HepG2 (cell line): ENCODE data around the gene ZBTB46. TPM values are rescaled to one million over a fixed set of nuclear protein-coding genes. Genes with fewer than 3 reads are reported as not detected.

Source experiments
- ASH2L ChIP-seq: fragments of 300-600, 200-600 bp; sonication (generic); IDR thresholded peaks from 2 replicates; pipeline ENCODE4 v1.7.0; 2017; ENCODE audit warnings: low read depth, mild to moderate bottlenecking, moderate library complexity, mixed read lengths, low read length; ENCODE audit not compliant: insufficient read length
- CAMTA2 ChIP-seq: sonication (generic); formaldehyde crosslinking; IDR thresholded peaks from 2 replicates; pipeline ENCODE4 v1.4.0; 2020; ENCODE audit warnings: mild to moderate bottlenecking, missing genetic modification reagents, borderline replicate concordance
- FOXC1 ChIP-seq: sonication (generic); formaldehyde crosslinking; IDR thresholded peaks from 2 replicates; pipeline ENCODE4 v1.8.0; 2022; ENCODE audit warnings: mild to moderate bottlenecking, missing genetic modification reagents, borderline replicate concordance
- KDM1A ChIP-seq: IDR thresholded peaks from 2 replicates; pipeline ENCODE4 v1.6.1; 2016; ENCODE audit warnings: missing compliant biosample characterization
- KMT2B ChIP-seq: IDR thresholded peaks from 2 replicates; pipeline ENCODE4 v1.6.1; 2016; ENCODE audit warnings: missing genetic modification reagents, missing compliant biosample characterization
- MEF2D ChIP-seq: sonication (generic); formaldehyde crosslinking; IDR thresholded peaks from 2 replicates; pipeline ENCODE4 v1.5.1; 2020; ENCODE audit warnings: mild to moderate bottlenecking, missing genetic modification reagents
- NCOA1 ChIP-seq: sonication (generic); formaldehyde crosslinking; IDR thresholded peaks from 2 replicates; pipeline ENCODE4 v1.9.0; 2021; ENCODE audit warnings: missing genetic modification reagents
- PATZ1 ChIP-seq: sonication (generic); formaldehyde crosslinking; IDR thresholded peaks from 2 replicates; pipeline ENCODE4 v1.4.0; 2020; ENCODE audit warnings: missing genetic modification reagents
- SIN3A ChIP-seq: IDR thresholded peaks from 2 replicates; pipeline ENCODE4 v1.6.1; 2011; ENCODE audit warnings: low read depth, mild to moderate bottlenecking, control low read depth, low read length, borderline replicate concordance
- ZBTB20 ChIP-seq: sonication (generic); formaldehyde crosslinking; IDR thresholded peaks from 2 replicates; pipeline ENCODE4 v1.8.1; 2023; ENCODE audit warnings: missing genetic modification reagents, low read depth, mild to moderate bottlenecking, borderline replicate concordance
- ZBTB3 ChIP-seq: sonication (generic); formaldehyde crosslinking; IDR thresholded peaks from 2 replicates; pipeline ENCODE4 v1.4.0; 2020; ENCODE audit warnings: low read depth, mild to moderate bottlenecking, moderate library complexity, missing genetic modification reagents, borderline replicate concordance
- ZEB1 ChIP-seq: IDR thresholded peaks from 2 replicates; pipeline ENCODE4 v1.6.1; 2012; ENCODE audit warnings: mild to moderate bottlenecking, low read depth, inconsistent platforms; ENCODE audit not compliant: insufficient replicate concordance
- ZNF234 ChIP-seq: sonication (generic); formaldehyde crosslinking; conservative IDR thresholded peaks from 2 replicates; pipeline ENCODE4 v1.5.1; 2020; ENCODE audit warnings: mild to moderate bottlenecking, missing genetic modification reagents
- ZNF317 ChIP-seq: sonication (generic); formaldehyde crosslinking; IDR thresholded peaks from 2 replicates; pipeline ENCODE4 v1.5.0; 2020; ENCODE audit warnings: mild to moderate bottlenecking, missing genetic modification reagents
- ZNF501 ChIP-seq: sonication (generic); formaldehyde crosslinking; IDR thresholded peaks from 2 replicates; pipeline ENCODE4 v1.5.1; 2020; ENCODE audit warnings: mild to moderate bottlenecking, moderate library complexity, missing genetic modification reagents
- ZNF556 ChIP-seq: sonication (generic); formaldehyde crosslinking; IDR thresholded peaks from 2 replicates; pipeline ENCODE4 v1.4.0; 2020; ENCODE audit warnings: mild to moderate bottlenecking, missing genetic modification reagents, borderline replicate concordance
- ZNF780A ChIP-seq: sonication (generic); formaldehyde crosslinking; IDR thresholded peaks from 2 replicates; pipeline ENCODE4 v1.8.0; 2022; ENCODE audit warnings: mild to moderate bottlenecking, missing genetic modification reagents, moderate library complexity
- ZNF879 ChIP-seq: sonication (generic); formaldehyde crosslinking; IDR thresholded peaks from 2 replicates; pipeline ENCODE4 v1.8.1; 2023; ENCODE audit warnings: missing genetic modification reagents
- ZNF883 ChIP-seq: sonication (generic); formaldehyde crosslinking; IDR thresholded peaks from 2 replicates; pipeline ENCODE4 v1.5.1; 2020; ENCODE audit warnings: mild to moderate bottlenecking, missing genetic modification reagents; ENCODE audit errors: not compliant biosample characterization
- ZSCAN9 ChIP-seq: IDR thresholded peaks from 2 replicates; pipeline ENCODE4 v1.6.1; 2016; ENCODE audit warnings: borderline replicate concordance
- polyA plus RNA-seq, 8 experiments: library from polyadenylated mRNA; depleted of rRNA in 3 of 8; stranded (reverse) in 7 of 8; unstranded in 1 of 8; fragments of >200 nt; fragmentation: Illumina TruSeq in 4 of 8; extraction: Trizol in 4 of 8; gene quantifications; 2 replicates each; pipeline versions ENCODE4 v1.2.1 to v1.2.3, GENCODE V29; 2011 to 2016; ENCODE audit warnings: low read depth in 4 of 8, missing spikeins in 1 of 8, mixed read lengths in 1 of 8; ENCODE audit not compliant: insufficient read depth in 1 of 8
- total RNA-seq, 5 experiments: library from RNA; depleted of rRNA; stranded (reverse); fragments of >200 nt; fragmentation: Illumina TruSeq; extraction: Trizol; gene quantifications; 2 replicates each; pipeline ENCODE4 v1.2.3, GENCODE V29; 2016; ENCODE audit warnings: low read depth in 1 of 5
- TF ChIP-seq, protein P1 (sequence below): sonication (generic); formaldehyde crosslinking; IDR thresholded peaks from 2 replicates; pipeline ENCODE4 v1.4.0; 2020; ENCODE audit warnings: missing genetic modification reagents, borderline replicate concordance
- TF ChIP-seq, protein P2 (sequence below): sonication (generic); formaldehyde crosslinking; IDR thresholded peaks from 2 replicates; pipeline ENCODE4 v1.4.0; 2020; ENCODE audit warnings: mild to moderate bottlenecking, missing genetic modification reagents

ZBTB46 gene
- total and polyA plus RNA-seq, 2 of the 13 experiments (the other 11 are each of a cell fraction or from before 2014, with no cell fraction given) = 1.6 to 13.5 TPM

GRCh38 chr20:63706852-63707557 is 124.1 kb downstream of the ZBTB46 start (continued):
- TF ChIP-seq PATZ1 (CRISPR knock-in tag) (peak; percentile 70), SIN3A (peak; percentile 82; the same call in 1 of the 2 replicates), KMT2B (CRISPR knock-in tag) (no peak; the same call in 1 of the 2 replicates), MEF2D (CRISPR knock-in tag) (no peak; the same call in 1 of the 2 replicates), NCOA1 (CRISPR knock-in tag) (no peak), ZBTB20 (CRISPR knock-in tag) (0 out of 2 replicates have a peak, but pooled peaks have one; percentile 47), FOXC1 (no peak), ASH2L (no peak), CAMTA2 (CRISPR knock-in tag) (peak; percentile 63; the same call in 1 of the 2 replicates), ZNF883 (CRISPR knock-in tag) (peak; percentile 24), ZEB1 (no peak), ZNF234 (CRISPR knock-in tag) (no peak; the same call in 1 of the 2 replicates), ZNF879 (CRISPR knock-in tag) (peak; percentile 83), ZNF317 (CRISPR knock-in tag) (peak; percentile 79), ZNF556 (CRISPR knock-in tag) (peak; percentile 46; the same call in 1 of the 2 replicates), ZSCAN9 (0 out of 2 replicates have a peak, but pooled peaks have one; percentile 38), KDM1A (CRISPR knock-in tag) (0 out of 2 replicates have a peak, but pooled peaks have one; percentile 6), ZBTB3 (CRISPR knock-in tag) (no peak), ZNF780A (CRISPR knock-in tag) (no peak; the same call in 1 of the 2 replicates), ZNF501 (peak; percentile 82; the same call in 1 of the 2 replicates)
- TF ChIP-seq, protein P1, sequence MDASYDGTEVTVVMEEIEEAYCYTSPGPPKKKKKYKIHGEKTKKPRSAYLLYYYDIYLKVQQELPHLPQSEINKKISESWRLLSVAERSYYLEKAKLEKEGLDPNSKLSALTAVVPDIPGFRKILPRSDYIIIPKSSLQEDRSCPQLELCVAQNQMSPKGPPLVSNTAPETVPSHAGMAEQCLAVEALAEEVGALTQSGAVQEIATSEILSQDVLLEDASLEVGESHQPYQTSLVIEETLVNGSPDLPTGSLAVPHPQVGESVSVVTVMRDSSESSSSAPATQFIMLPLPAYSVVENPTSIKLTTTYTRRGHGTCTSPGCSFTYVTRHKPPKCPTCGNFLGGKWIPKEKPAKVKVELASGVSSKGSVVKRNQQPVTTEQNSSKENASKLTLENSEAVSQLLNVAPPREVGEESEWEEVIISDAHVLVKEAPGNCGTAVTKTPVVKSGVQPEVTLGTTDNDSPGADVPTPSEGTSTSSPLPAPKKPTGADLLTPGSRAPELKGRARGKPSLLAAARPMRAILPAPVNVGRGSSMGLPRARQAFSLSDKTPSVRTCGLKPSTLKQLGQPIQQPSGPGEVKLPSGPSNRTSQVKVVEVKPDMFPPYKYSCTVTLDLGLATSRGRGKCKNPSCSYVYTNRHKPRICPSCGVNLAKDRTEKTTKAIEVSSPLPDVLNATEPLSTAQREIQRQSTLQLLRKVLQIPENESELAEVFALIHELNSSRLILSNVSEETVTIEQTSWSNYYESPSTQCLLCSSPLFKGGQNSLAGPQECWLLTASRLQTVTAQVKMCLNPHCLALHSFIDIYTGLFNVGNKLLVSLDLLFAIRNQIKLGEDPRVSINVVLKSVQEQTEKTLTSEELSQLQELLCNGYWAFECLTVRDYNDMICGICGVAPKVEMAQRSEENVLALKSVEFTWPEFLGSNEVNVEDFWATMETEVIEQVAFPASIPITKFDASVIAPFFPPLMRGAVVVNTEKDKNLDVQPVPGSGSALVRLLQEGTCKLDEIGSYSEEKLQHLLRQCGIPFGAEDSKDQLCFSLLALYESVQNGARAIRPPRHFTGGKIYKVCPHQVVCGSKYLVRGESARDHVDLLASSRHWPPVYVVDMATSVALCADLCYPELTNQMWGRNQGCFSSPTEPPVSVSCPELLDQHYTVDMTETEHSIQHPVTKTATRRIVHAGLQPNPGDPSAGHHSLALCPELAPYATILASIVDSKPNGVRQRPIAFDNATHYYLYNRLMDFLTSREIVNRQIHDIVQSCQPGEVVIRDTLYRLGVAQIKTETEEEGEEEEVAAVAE (CRISPR knock-in tag) = peak; percentile 70; the same call in 1 of the 2 replicates
- TF ChIP-seq, protein P2, sequence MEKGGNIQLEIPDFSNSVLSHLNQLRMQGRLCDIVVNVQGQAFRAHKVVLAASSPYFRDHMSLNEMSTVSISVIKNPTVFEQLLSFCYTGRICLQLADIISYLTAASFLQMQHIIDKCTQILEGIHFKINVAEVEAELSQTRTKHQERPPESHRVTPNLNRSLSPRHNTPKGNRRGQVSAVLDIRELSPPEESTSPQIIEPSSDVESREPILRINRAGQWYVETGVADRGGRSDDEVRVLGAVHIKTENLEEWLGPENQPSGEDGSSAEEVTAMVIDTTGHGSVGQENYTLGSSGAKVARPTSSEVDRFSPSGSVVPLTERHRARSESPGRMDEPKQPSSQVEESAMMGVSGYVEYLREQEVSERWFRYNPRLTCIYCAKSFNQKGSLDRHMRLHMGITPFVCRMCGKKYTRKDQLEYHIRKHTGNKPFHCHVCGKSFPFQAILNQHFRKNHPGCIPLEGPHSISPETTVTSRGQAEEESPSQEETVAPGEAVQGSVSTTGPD (CRISPR knock-in tag) = no peak
